Fibroblast of gingiva (primary cell): ENCODE measurements around the gene NUDT3.
"Not testable (repeated sequence)": the region's sequence is repeated elsewhere in the genome, so short reads cannot be mapped to it uniquely, and the experiment has no call there.

Experiments used
- DNase-seq: peaks from one replicate; pipeline ENCODE4 v3.0.0-alpha.2; 2011; ENCODE audit warnings: low read depth

Gene NUDT3

GRCh38 chr6:34393191-34393965, 909 bp upstream of the NUDT3 start:
- DNase-seq = no peak

- DNase-seq = peak; percentile 9
These were observed 528 bp downstream of the NUDT3 start for GRCh38 chr6:34391786-34392496.

- DNase-seq = no peak
These were observed 1.0 kb downstream of the NUDT3 start for GRCh38 chr6:34391473-34391785.

- peak; percentile 98 for DNase-seq
These were observed 1.7 kb downstream of the NUDT3 start for GRCh38 chr6:34390531-34391472.

- no peak for DNase-seq
These were observed 3.4 kb downstream of the NUDT3 start for GRCh38 chr6:34389034-34389433.

- DNase-seq = no peak
These were observed 4.0 kb downstream of the NUDT3 start for GRCh38 chr6:34388421-34388820.

- peak; percentile 92 for DNase-seq
These were observed 5.9 kb downstream of the NUDT3 start for GRCh38 chr6:34386316-34387137.

- no peak for DNase-seq
These were observed 6.7 kb downstream of the NUDT3 start for GRCh38 chr6:34385793-34386195.

- peak; percentile 9 for DNase-seq
These were observed 7.9 kb downstream of the NUDT3 start for GRCh38 chr6:34384321-34385153.

- DNase-seq = peak; percentile 70
These were observed 8.7 kb downstream of the NUDT3 start for GRCh38 chr6:34383656-34384320.

GRCh38 chr6:34383161-34383631, 9.3 kb downstream of the NUDT3 start:
- peak; percentile 65 for DNase-seq

GRCh38 chr6:34381081-34381480, 11.4 kb downstream of the NUDT3 start:
- DNase-seq = no peak

GRCh38 chr6:34378470-34378869, 14.0 kb downstream of the NUDT3 start:
- no peak for DNase-seq

GRCh38 chr6:34377984-34378383, 14.5 kb downstream of the NUDT3 start:
- no peak for DNase-seq

- DNase-seq = not testable (repeated sequence)
These were observed 14.9 kb downstream of the NUDT3 start for GRCh38 chr6:34377571-34377970.

- no peak for DNase-seq
These were observed 16.6 kb downstream of the NUDT3 start for GRCh38 chr6:34375833-34376232.

GRCh38 chr6:34374508-34374907, 18.0 kb downstream of the NUDT3 start:
- no peak for DNase-seq

- no peak for DNase-seq
These were observed 18.4 kb downstream of the NUDT3 start for GRCh38 chr6:34374069-34374468.

- no peak for DNase-seq
These were observed 19.0 kb downstream of the NUDT3 start for GRCh38 chr6:34373511-34373910.

- DNase-seq = not testable (repeated sequence)
These were observed 20.6 kb downstream of the NUDT3 start for GRCh38 chr6:34371865-34372264.
